ENCODE data around the gene GDF7. TPM values are rescaled to one million over a fixed set of nuclear protein-coding genes. Genes with fewer than 3 reads are reported as not detected.

Gene GDF7
- total and polyA plus RNA-seq, 4 donors: 4.1 to 16.4 (median 15.7) TPM

GRCh38 chr2:20621366-20622295, 45.3 kb upstream of the GDF7 start:
- no peak overlapping the region for H3K4me3 ChIP-seq (ENCODE audit: low read length in 2 of 2)
- no peaks in the 10 kb centered on the region for H3K27me3 ChIP-seq (ENCODE audit: control insufficient read depth in 1 of 2, insufficient read depth in 2 of 2, low read length in 1 of 2)
- H3K4me1 ChIP-seq (ENCODE audit: control insufficient read depth in 1 of 2, insufficient read depth in 2 of 2, low read length in 2 of 2): no peaks in the 10 kb centered on the region
- DNase-seq (peak; percentile 32 to 49), ATAC-seq (ENCODE audit: low FRiP score) (no peak)
- intact Hi-C loops (cut with DNase I): no loop called here
- H3K36me3 ChIP-seq (ENCODE audit: control insufficient read depth in 1 of 2, insufficient read depth in 2 of 2, low read length in 1 of 2): peaks cover 0 to 4% of the 10 kb centered on the region in 2 donors
- WGBS, 2 donors: 63 to 69% methylated on average over 12 of the region's 12 CpGs
- H3K27ac ChIP-seq (ENCODE audit: low read depth in 1 of 2, low read length in 2 of 2): no peak overlapping the region
- no peaks in the 10 kb centered on the region for H3K9me3 ChIP-seq (ENCODE audit: control insufficient read depth, low read length)

- 84 to 90% methylated on average over 11 of the region's 11 CpGs for WGBS, 2 donors
- H3K27me3 ChIP-seq (ENCODE audit: control insufficient read depth in 1 of 2, insufficient read depth in 2 of 2, low read length in 1 of 2): no peaks in the 10 kb centered on the region
- no peak overlapping the region for H3K4me3 ChIP-seq (ENCODE audit: low read length in 2 of 2)
- peaks cover 0 to 4% of the 10 kb centered on the region in 2 donors for H3K36me3 ChIP-seq (ENCODE audit: control insufficient read depth in 1 of 2, insufficient read depth in 2 of 2, low read length in 1 of 2)
- intact Hi-C loops (cut with DNase I): no loop called here
- DNase-seq (peak in 1 of 2 donors; percentile 54), ATAC-seq (ENCODE audit: low FRiP score) (no peak)
- H3K4me1 ChIP-seq (ENCODE audit: control insufficient read depth in 1 of 2, insufficient read depth in 2 of 2, low read length in 2 of 2): no peaks in the 10 kb centered on the region
- no peak overlapping the region for H3K27ac ChIP-seq (ENCODE audit: low read depth in 1 of 2, low read length in 2 of 2)
- no peaks in the 10 kb centered on the region for H3K9me3 ChIP-seq (ENCODE audit: control insufficient read depth, low read length)
These were observed 44.7 kb upstream of the GDF7 start for GRCh38 chr2:20622296-20622686.

GRCh38 chr2:20622731-20623130, 44.2 kb upstream of the GDF7 start:
- Histone ChIP-seq H3K9me3 (ENCODE audit: control insufficient read depth, low read length) (no peaks in the 10 kb centered on the region), H3K27ac (ENCODE audit: low read depth in 1 of 2, low read length in 2 of 2) (no peak overlapping the region), H3K36me3 (ENCODE audit: control insufficient read depth in 1 of 2, insufficient read depth in 2 of 2, low read length in 1 of 2) (peaks cover 0 to 4% of the 10 kb centered on the region in 2 donors), H3K4me1 (ENCODE audit: control insufficient read depth in 1 of 2, insufficient read depth in 2 of 2, low read length in 2 of 2) (no peaks in the 10 kb centered on the region), H3K4me3 (ENCODE audit: low read length in 2 of 2) (no peak overlapping the region), H3K27me3 (ENCODE audit: control insufficient read depth in 1 of 2, insufficient read depth in 2 of 2, low read length in 1 of 2) (no peaks in the 10 kb centered on the region)
- 68 to 74% methylated on average over 10 of the region's 10 CpGs for WGBS, 2 donors
- intact Hi-C loops (cut with DNase I): no loop called here
- peak; percentile 43 to 47 for DNase-seq
- no peak for ATAC-seq (ENCODE audit: low FRiP score)

GRCh38 chr2:20623241-20623640, 43.7 kb upstream of the GDF7 start:
- Histone ChIP-seq H3K4me1 (ENCODE audit: control insufficient read depth in 1 of 2, insufficient read depth in 2 of 2, low read length in 2 of 2) (no peaks in the 10 kb centered on the region), H3K27ac (ENCODE audit: low read depth in 1 of 2, low read length in 2 of 2) (no peak overlapping the region), H3K27me3 (ENCODE audit: control insufficient read depth in 1 of 2, insufficient read depth in 2 of 2, low read length in 1 of 2) (no peaks in the 10 kb centered on the region), H3K9me3 (ENCODE audit: control insufficient read depth, low read length) (no peaks in the 10 kb centered on the region), H3K36me3 (ENCODE audit: control insufficient read depth in 1 of 2, insufficient read depth in 2 of 2, low read length in 1 of 2) (peaks cover 0 to 4% of the 10 kb centered on the region in 2 donors), H3K4me3 (ENCODE audit: low read length in 2 of 2) (no peak overlapping the region)
- WGBS, 2 donors: 83 to 84% methylated on average over 10 of the region's 10 CpGs
- intact Hi-C loops (cut with DNase I): no loop called here
- ATAC-seq (ENCODE audit: low FRiP score): no peak
- peak; percentile 25 to 50 for DNase-seq

- peaks cover 0 to 4% of the 10 kb centered on the region in 2 donors for H3K36me3 ChIP-seq (ENCODE audit: control insufficient read depth in 1 of 2, insufficient read depth in 2 of 2, low read length in 1 of 2)
- no peaks in the 10 kb centered on the region for H3K4me1 ChIP-seq (ENCODE audit: control insufficient read depth in 1 of 2, insufficient read depth in 2 of 2, low read length in 2 of 2)
- no peak overlapping the region for H3K27ac ChIP-seq (ENCODE audit: low read depth in 1 of 2, low read length in 2 of 2)
- H3K4me3 ChIP-seq (ENCODE audit: low read length in 2 of 2): no peak overlapping the region
- intact Hi-C loops (cut with DNase I): no loop called here
- 75 to 86% methylated on average over 7 of the region's 7 CpGs for WGBS, 2 donors
- H3K9me3 ChIP-seq (ENCODE audit: control insufficient read depth, low read length): no peaks in the 10 kb centered on the region
- H3K27me3 ChIP-seq (ENCODE audit: control insufficient read depth in 1 of 2, insufficient read depth in 2 of 2, low read length in 1 of 2): no peaks in the 10 kb centered on the region
- peak; percentile 44 to 73 for DNase-seq
- no peak for ATAC-seq (ENCODE audit: low FRiP score)
These were observed 43.2 kb upstream of the GDF7 start for GRCh38 chr2:20623741-20624155.

GRCh38 chr2:20624156-20624883, 42.6 kb upstream of the GDF7 start:
- Histone ChIP-seq H3K27me3 (ENCODE audit: control insufficient read depth in 1 of 2, insufficient read depth in 2 of 2, low read length in 1 of 2) (no peaks in the 10 kb centered on the region), H3K36me3 (ENCODE audit: control insufficient read depth in 1 of 2, insufficient read depth in 2 of 2, low read length in 1 of 2) (peaks cover 0 to 4% of the 10 kb centered on the region in 2 donors), H3K27ac (ENCODE audit: low read depth in 1 of 2, low read length in 2 of 2) (no peak overlapping the region), H3K9me3 (ENCODE audit: control insufficient read depth, low read length) (no peaks in the 10 kb centered on the region), H3K4me1 (ENCODE audit: control insufficient read depth in 1 of 2, insufficient read depth in 2 of 2, low read length in 2 of 2) (no peaks in the 10 kb centered on the region), H3K4me3 (ENCODE audit: low read length in 2 of 2) (no peak overlapping the region)
- DNase-seq: peak; percentile 37 to 60
- intact Hi-C loops (cut with DNase I): no loop called here
- ATAC-seq (ENCODE audit: low FRiP score): no peak
- WGBS, 2 donors: 89 to 90% methylated on average over 20 of the region's 20 CpGs

GRCh38 chr2:20624884-20625485, 42.0 kb upstream of the GDF7 start:
- no peaks in the 10 kb centered on the region for H3K4me1 ChIP-seq (ENCODE audit: control insufficient read depth in 1 of 2, insufficient read depth in 2 of 2, low read length in 2 of 2)
- no peaks in the 10 kb centered on the region for H3K9me3 ChIP-seq (ENCODE audit: control insufficient read depth, low read length)
- H3K27me3 ChIP-seq (ENCODE audit: control insufficient read depth in 1 of 2, insufficient read depth in 2 of 2, low read length in 1 of 2): no peaks in the 10 kb centered on the region
- WGBS, 2 donors: 80 to 82% methylated on average over 11 of the region's 11 CpGs
- intact Hi-C loops (cut with DNase I): no loop called here
- H3K36me3 ChIP-seq (ENCODE audit: control insufficient read depth in 1 of 2, insufficient read depth in 2 of 2, low read length in 1 of 2): peaks cover 0 to 4% of the 10 kb centered on the region in 2 donors
- ATAC-seq (ENCODE audit: low FRiP score): no peak
- peak; percentile 33 to 66 for DNase-seq
- H3K27ac ChIP-seq (ENCODE audit: low read depth in 1 of 2, low read length in 2 of 2): no peak overlapping the region
- no peak overlapping the region for H3K4me3 ChIP-seq (ENCODE audit: low read length in 2 of 2)

- H3K36me3 ChIP-seq (ENCODE audit: control insufficient read depth in 1 of 2, insufficient read depth in 2 of 2, low read length in 1 of 2): peaks cover 0 to 4% of the 10 kb centered on the region in 2 donors
- H3K9me3 ChIP-seq (ENCODE audit: control insufficient read depth, low read length): no peaks in the 10 kb centered on the region
- intact Hi-C loops (cut with DNase I): no loop called here
- H3K27me3 ChIP-seq (ENCODE audit: control insufficient read depth in 1 of 2, insufficient read depth in 2 of 2, low read length in 1 of 2): no peaks in the 10 kb centered on the region
- H3K4me3 ChIP-seq (ENCODE audit: low read length in 2 of 2): no peak overlapping the region
- peak; percentile 67 to 74 for DNase-seq
- H3K27ac ChIP-seq (ENCODE audit: low read depth in 1 of 2, low read length in 2 of 2): peak overlapping the region in 1 of 2 donors; percentile 45
- WGBS, 2 donors: 61 to 70% methylated on average over 19 of the region's 19 CpGs
- peak; percentile 24 for ATAC-seq (ENCODE audit: low FRiP score)
- H3K4me1 ChIP-seq (ENCODE audit: control insufficient read depth in 1 of 2, insufficient read depth in 2 of 2, low read length in 2 of 2): no peaks in the 10 kb centered on the region
These were observed 41.2 kb upstream of the GDF7 start for GRCh38 chr2:20625491-20626391.
